Nephron progenitor cell (in vitro differentiated cells): ENCODE data around the gene POFUT2.

Source experiments
- DNase-seq: peaks from one replicate; pipeline ENCODE4 v3.0.0; 2021
- H3K27ac Mint-ChIP-seq: 2 replicates; pipeline ENCODE4 v1.8.0; 2021; ENCODE audit warnings: mild to moderate bottlenecking, moderate library complexity, mixed read lengths
- H3K27me3 Mint-ChIP-seq: 2 replicates; pipeline ENCODE4 v1.8.0; 2021; ENCODE audit warnings: mild to moderate bottlenecking, low read depth, mixed read lengths; ENCODE audit not compliant: poor library complexity
- H3K36me3 Mint-ChIP-seq: 2 replicates; pipeline ENCODE4 v1.8.0; 2021; ENCODE audit warnings: low read depth, mixed read lengths
- H3K4me1 Mint-ChIP-seq: 2 replicates; pipeline ENCODE4 v1.8.0; 2021; ENCODE audit warnings: mixed read lengths
- H3K4me3 Mint-ChIP-seq: 2 replicates; pipeline ENCODE4 v1.8.0; 2021; ENCODE audit warnings: mild to moderate bottlenecking, moderate library complexity, mixed read lengths
- H3K9me3 Mint-ChIP-seq: 2 replicates; pipeline ENCODE4 v1.8.0; 2021; ENCODE audit warnings: mild to moderate bottlenecking, moderate library complexity, mixed read lengths
- CTCF ChIP-seq: fragments of 200-600 bp; sonication (generic); IDR thresholded peaks from 2 replicates; pipeline ENCODE4 v1.5.0; 2021; ENCODE audit warnings: antibody characterized with exemption

The POFUT2 gene

DNA sequence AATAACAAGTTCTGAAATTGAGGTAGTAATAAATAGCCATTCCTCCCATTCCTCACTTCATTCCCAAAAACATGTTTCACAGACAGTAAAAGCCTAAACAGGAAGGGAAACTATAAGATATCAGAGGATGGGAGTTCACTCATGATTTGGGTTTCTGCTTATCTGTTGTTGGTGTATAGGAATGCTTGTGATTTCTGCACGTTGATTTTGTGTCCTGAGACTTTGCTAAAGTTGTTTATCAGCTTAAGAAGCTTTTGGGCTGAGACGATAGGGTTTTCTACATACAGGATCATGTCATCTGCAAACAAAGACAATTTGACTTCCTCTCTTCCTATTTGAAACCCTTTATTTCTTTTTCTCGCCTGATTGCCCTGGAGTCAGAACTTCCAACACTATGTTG, 26.0 kb upstream of the POFUT2 start:
- Mint-ChIP-seq H3K4me3 (no peak overlapping the region), H3K27ac (no peak overlapping the region), H3K27me3 (peaks cover 30% of the 10 kb centered on the region), H3K36me3 (peaks cover 14% of the 10 kb centered on the region), H3K9me3 (peaks cover 33% of the 10 kb centered on the region), H3K4me1 (peaks cover 11% of the 10 kb centered on the region)
- no peak for DNase-seq
- no peak for TF ChIP-seq CTCF

- Mint-ChIP-seq H3K27me3 (peaks cover 30% of the 10 kb centered on the region), H3K36me3 (peaks cover 14% of the 10 kb centered on the region), H3K4me3 (no peak overlapping the region), H3K9me3 (peaks cover 33% of the 10 kb centered on the region), H3K27ac (no peak overlapping the region), H3K4me1 (peaks cover 14% of the 10 kb centered on the region)
- no peak for DNase-seq
- TF ChIP-seq CTCF = no peak
Measured at GRCh38 chr21:45313015-45313414, 25.3 kb upstream of the POFUT2 start.

- no peak for TF ChIP-seq CTCF
- no peak overlapping the region for H3K27ac Mint-ChIP-seq
- H3K4me1 Mint-ChIP-seq = peaks cover 22% of the 10 kb centered on the region
- H3K36me3 Mint-ChIP-seq = peaks cover 14% of the 10 kb centered on the region
- H3K27me3 Mint-ChIP-seq = peaks cover 30% of the 10 kb centered on the region
- no peak for DNase-seq
- peaks cover 33% of the 10 kb centered on the region for H3K9me3 Mint-ChIP-seq
- no peak overlapping the region for H3K4me3 Mint-ChIP-seq
Measured at GRCh38 chr21:45312296-45312695, 24.6 kb upstream of the POFUT2 start.

DNA sequence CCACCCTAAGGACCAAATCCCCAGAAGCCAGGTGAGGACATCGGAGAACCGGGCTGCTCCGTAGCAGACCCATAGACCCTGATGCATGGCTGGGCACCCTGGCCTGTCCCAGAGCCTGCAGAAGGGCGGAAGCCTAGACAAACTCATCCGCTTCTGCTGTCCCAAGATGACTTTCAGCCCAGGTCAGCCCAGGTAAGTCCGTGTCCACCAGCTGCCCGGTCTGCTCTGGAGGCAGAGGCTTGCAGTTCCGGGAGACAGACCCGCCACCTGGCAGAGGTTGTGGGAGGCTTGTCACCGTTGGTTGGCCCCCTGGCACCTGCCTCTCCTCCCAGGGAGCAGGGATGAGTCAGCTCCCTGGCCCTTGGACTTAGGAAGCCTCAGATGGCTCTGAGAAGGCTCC, 22.8 kb upstream of the POFUT2 start:
- Mint-ChIP-seq H3K27me3 (peaks cover 36% of the 10 kb centered on the region), H3K4me1 (peaks cover 40% of the 10 kb centered on the region), H3K27ac (no peak overlapping the region), H3K9me3 (peaks cover 29% of the 10 kb centered on the region), H3K36me3 (peaks cover 14% of the 10 kb centered on the region), H3K4me3 (no peak overlapping the region)
- DNase-seq = no peak
- no peak for TF ChIP-seq CTCF

- TF ChIP-seq CTCF = no peak
- peaks cover 25% of the 10 kb centered on the region for H3K9me3 Mint-ChIP-seq
- no peak overlapping the region for H3K27ac Mint-ChIP-seq
- peaks cover 14% of the 10 kb centered on the region for H3K36me3 Mint-ChIP-seq
- H3K4me3 Mint-ChIP-seq = no peak overlapping the region
- no peak for DNase-seq
- H3K4me1 Mint-ChIP-seq = peaks cover 43% of the 10 kb centered on the region
- H3K27me3 Mint-ChIP-seq = peaks cover 38% of the 10 kb centered on the region
Measured at GRCh38 chr21:45309987-45310381, 22.3 kb upstream of the POFUT2 start.

DNA sequence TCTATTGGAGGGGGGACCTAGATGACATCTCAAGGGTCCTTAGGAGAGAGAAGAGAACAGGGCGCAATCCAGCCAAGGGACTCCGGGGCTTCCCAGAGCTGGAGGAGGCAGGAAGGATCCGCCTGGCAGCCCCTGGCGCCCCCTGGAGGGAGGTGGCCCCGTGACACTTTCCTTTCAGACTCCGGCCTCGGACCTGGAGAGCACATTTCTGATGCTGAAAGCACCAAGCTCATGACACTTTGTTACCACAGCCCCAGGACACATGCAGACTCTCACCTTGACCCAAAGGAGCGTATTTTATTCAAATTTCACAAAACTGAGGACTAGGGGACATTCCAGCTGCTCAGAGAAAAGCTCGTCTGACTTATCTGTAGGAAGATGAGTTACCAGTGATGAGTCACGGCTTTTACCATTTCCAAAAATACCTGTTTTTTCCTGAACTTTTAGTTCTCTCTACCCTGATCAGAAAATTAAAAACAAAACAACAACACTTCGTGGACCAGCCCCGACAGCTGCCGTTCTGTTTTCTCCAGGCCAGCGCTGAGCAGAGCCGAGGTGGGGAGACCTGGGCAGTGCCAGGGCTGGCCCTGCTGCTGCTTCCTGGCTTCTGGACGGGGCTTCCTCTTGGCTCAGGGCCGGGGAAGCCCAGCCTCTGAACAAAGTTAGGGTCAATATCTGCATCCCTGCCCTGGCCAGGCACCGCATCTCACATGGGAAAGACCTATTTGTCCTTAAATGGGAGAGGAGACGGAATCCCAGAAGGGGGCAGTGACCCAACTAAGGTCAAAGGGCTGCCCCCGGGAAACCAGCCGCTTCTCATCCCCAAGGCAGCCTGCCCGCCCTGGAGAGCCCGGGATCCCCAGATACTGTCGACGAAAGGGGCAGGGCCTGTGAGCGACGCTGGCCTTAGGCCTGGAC, 21.6 kb upstream of the POFUT2 start:
- no peak overlapping the region for H3K4me3 Mint-ChIP-seq
- peaks cover 19% of the 10 kb centered on the region for H3K9me3 Mint-ChIP-seq
- H3K4me1 Mint-ChIP-seq = peaks cover 49% of the 10 kb centered on the region
- peak; percentile 81 for DNase-seq
- peaks cover 14% of the 10 kb centered on the region for H3K36me3 Mint-ChIP-seq
- peak; percentile 78 for TF ChIP-seq CTCF
- H3K27me3 Mint-ChIP-seq = peaks cover 36% of the 10 kb centered on the region
- H3K27ac Mint-ChIP-seq = peak overlapping the region; percentile 57
